ENCODE data around the gene LMBRD1.

LMBRD1 gene

DNA sequence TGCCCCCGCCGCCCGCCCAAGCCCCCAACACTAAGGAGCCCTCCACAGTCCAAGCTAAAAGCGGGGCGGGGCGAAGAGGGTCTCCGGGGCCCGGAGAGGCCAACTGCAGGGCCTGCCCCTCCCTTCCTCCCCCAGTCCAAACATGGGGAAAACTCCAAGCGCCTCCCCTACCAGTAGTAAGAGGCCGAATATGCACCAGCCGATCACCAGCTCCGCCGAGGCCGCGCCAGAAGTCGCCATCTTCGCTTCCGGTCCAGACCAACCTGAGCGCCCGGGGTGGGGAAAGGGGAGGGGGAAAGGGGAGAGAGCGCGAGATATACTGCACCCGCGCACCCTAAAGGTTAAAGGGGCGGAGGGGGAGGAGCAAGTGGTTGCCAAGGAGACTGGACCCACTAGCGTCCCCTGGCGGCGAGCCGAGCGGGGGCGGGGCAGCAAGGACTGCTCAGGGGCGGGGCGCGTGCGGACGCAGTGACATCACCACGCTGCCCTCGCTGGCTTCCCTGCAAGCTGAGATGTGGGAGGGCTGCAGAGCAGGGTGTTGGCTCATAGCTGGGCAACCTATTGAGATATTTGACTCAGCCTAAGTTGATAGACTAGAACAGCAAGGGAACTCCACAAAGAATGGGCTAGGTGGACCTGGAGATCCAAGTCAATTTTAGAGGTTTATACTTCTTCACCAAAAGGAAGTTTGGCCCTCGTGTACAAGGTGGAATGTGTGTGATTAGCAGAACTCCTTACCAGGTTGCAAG lies at the start of gene LMBRD1:
TSS of gene LMBRD1 (minus strand) at position 369 of the 749 bp plus-strand sequence. CDS start at position 240, 129 bp downstream.
- TF ChIP-seq CTCF (conservative IDR thresholded peaks at IDR 0.05) = peak; percentile 81
- TF ChIP-seq ZFX (IDR thresholded peaks at IDR 0.05) = no peak
- peak within 1 kb of the TSS; percentile 71 for H3K27ac ChIP-seq

DNA sequence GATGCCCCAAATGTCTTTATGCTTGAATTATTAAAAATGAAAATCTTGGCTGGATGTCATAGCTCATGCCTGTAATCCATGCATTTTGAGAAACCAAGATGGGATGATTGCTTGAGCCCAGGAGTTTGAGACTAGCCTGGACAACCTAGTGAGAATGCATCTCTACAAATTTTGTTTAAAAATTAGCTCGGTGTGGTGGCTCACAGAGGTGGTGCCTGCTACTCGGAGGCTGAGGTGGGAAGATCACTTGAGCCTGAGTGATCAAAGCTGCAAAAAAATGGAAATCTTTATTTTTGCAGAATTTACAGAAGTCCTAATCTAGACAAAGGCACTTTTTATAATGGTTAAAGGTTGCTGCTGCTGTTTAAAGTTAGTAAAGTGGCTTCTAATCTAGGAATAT lies 49.5 kb upstream of the LMBRD1 start:
- H3K27ac ChIP-seq = no peak overlapping the region
- TF ChIP-seq CTCF (conservative IDR thresholded peaks at IDR 0.05) (no peak), ZFX (IDR thresholded peaks at IDR 0.05) (no peak)

DNA sequence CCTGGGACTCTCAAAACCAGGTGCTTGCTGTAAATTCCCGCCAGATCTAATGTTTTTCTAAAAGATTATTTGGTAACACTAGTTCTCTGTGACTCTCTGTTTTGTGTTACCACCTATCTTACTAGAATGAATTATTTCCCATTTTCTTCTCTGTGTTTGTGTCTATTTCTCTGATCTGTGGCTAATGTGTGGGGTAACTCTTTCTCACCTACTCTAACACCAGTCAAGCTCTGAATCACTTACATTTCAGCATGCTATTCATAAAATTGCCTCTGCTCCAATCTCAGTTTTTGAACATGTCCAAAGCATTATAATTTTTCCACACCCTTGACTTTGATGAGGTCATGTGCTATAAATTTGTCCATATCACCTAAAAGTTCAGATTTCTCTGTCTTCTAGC lies 46.4 kb upstream of the LMBRD1 start:
- H3K27ac ChIP-seq = no peak overlapping the region
- TF ChIP-seq ZFX (IDR thresholded peaks at IDR 0.05) (no peak), CTCF (conservative IDR thresholded peaks at IDR 0.05) (no peak)

DNA sequence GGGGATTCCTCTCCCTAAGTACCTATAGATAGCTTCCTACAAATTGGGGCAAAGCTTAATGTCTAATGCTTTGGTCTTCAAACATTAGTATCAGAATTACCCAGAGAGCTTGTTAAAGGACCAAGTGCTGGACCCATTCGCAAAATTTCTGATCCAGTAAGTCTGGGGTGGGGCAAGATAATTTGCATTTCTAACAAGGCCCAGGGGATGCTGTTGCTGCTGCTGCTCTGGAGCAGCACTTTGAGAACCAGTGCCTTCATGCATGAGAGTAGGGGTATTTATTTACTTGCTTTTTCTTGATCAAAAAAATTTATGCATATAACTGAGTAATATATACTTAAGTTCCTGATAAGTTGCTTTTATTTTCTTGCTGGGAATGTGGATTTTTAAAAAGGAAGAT lies 45.1 kb upstream of the LMBRD1 start:
- no peak overlapping the region for H3K27ac ChIP-seq
- TF ChIP-seq ZFX (IDR thresholded peaks at IDR 0.05) (no peak), CTCF (conservative IDR thresholded peaks at IDR 0.05) (no peak)

DNA sequence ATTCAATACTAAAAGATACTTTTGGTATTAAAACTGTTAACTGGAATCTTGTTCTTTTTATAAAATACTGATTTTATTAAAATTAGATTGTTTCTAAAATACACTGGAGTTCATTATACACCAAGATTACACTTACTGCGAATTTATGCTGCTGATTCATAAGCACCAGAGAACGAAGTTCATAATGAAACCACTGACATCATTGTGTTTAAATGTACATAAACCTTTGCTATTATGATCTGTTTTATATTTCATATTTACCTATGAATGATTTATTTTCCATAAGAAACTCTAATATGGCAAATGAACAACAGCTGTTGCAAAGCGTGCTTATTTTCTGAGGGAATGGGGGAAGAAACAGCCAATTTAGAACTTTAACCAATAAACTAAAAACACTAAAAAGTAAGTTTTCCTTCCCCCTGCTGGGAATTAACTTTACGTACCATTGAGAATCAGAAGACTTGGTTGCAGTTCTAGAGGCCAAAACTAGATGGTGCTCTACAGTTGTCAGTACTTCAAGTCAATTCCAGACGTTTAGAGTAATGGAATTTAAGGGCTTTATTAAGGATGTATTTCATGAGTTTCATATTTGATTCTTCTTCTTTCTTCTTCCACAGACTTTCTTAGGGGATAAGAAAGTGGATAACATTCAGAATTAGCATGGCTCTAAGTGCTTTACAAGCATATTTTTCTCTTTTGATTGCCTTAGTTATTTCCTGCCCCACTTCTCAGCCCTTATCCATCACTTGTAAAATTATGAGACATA lies 38.8 kb upstream of the LMBRD1 start:
- no peak overlapping the region for H3K27ac ChIP-seq
- TF ChIP-seq CTCF (conservative IDR thresholded peaks at IDR 0.05) (peak; percentile 80), ZFX (IDR thresholded peaks at IDR 0.05) (no peak)

GRCh38 chr6:69832558-69832957 lies 35.7 kb upstream of the LMBRD1 start:
- TF ChIP-seq ZFX (IDR thresholded peaks at IDR 0.05) (no peak), CTCF (conservative IDR thresholded peaks at IDR 0.05) (no peak)
- H3K27ac ChIP-seq = no peak overlapping the region

- no peak overlapping the region for H3K27ac ChIP-seq
- TF ChIP-seq CTCF (conservative IDR thresholded peaks at IDR 0.05) = no peak
- no peak for TF ChIP-seq ZFX (IDR thresholded peaks at IDR 0.05)
Observed at GRCh38 chr6:69827276-69827893, 30.6 kb upstream of the LMBRD1 start.

All from C4-2B (cell line).